RPMI8226 (cell line): ENCODE measurements around the gene DNAJB7.
"Not testable (repeated sequence)": the region's sequence is repeated elsewhere in the genome, so short reads cannot be mapped to it uniquely, and the experiment has no call there.

Experiments used
- DNase-seq: peaks from one replicate; pipeline ENCODE4 v3.0.0-alpha.2; 2015

DNAJB7 gene

GRCh38 chr22:40862013-40862412, at the start of gene DNAJB7:
DNAJB7 (minus strand) TSS chr22:40862113; CDS start chr22:40861994, 119 bp downstream.
- DNase-seq: no peak

GRCh38 chr22:40908895-40909294, 47.0 kb upstream of the DNAJB7 start:
- no peak for DNase-seq

- DNase-seq: no peak
Measured at GRCh38 chr22:40904101-40904500, 42.2 kb upstream of the DNAJB7 start.

- peak; percentile 76 for DNase-seq
Measured at GRCh38 chr22:40898850-40899357, 37.0 kb upstream of the DNAJB7 start.

- no peak for DNase-seq
Measured at GRCh38 chr22:40894417-40894816, 32.5 kb upstream of the DNAJB7 start.

GRCh38 chr22:40890881-40891280, 29.0 kb upstream of the DNAJB7 start:
- no peak for DNase-seq

GRCh38 chr22:40889116-40889515, 27.2 kb upstream of the DNAJB7 start:
- no peak for DNase-seq

- no peak for DNase-seq
Measured at GRCh38 chr22:40878922-40879321, 17.0 kb upstream of the DNAJB7 start.

- no peak for DNase-seq
Measured at GRCh38 chr22:40877488-40877887, 15.6 kb upstream of the DNAJB7 start.

GRCh38 chr22:40876907-40877306, 15.0 kb upstream of the DNAJB7 start:
- DNase-seq: no peak

GRCh38 chr22:40875111-40875510, 13.2 kb upstream of the DNAJB7 start:
- DNase-seq: no peak

- DNase-seq: no peak
Measured at GRCh38 chr22:40874016-40874415, 12.1 kb upstream of the DNAJB7 start.

- not testable (repeated sequence) for DNase-seq
Measured at GRCh38 chr22:40868379-40868778, 6.5 kb upstream of the DNAJB7 start.

GRCh38 chr22:40867109-40867508, 5.2 kb upstream of the DNAJB7 start:
- no peak for DNase-seq

GRCh38 chr22:40862537-40862936, 624 bp upstream of the DNAJB7 start:
- DNase-seq: no peak

- DNase-seq: no peak
Measured at GRCh38 chr22:40857309-40857855, 4.5 kb downstream of the DNAJB7 start.

GRCh38 chr22:40856513-40857308, 5.2 kb downstream of the DNAJB7 start, which contains the start of the genes ST13 and XPNPEP3:
ST13 (minus strand) TSS chr22:40856639; CDS start chr22:40856540, 99 bp downstream.
XPNPEP3 (plus strand) TSS chr22:40857148; CDS start chr22:40857182, 34 bp downstream.
- DNase-seq: peak; percentile 97

GRCh38 chr22:40855979-40856512, 5.9 kb downstream of the DNAJB7 start:
- peak; percentile 43 for DNase-seq

GRCh38 chr22:40855071-40855978, 6.6 kb downstream of the DNAJB7 start:
- DNase-seq: peak; percentile 20

GRCh38 chr22:40853961-40854360, 8.0 kb downstream of the DNAJB7 start:
- DNase-seq: no peak

- DNase-seq: no peak
Measured at GRCh38 chr22:40853333-40853732, 8.6 kb downstream of the DNAJB7 start.

- DNase-seq: not testable (repeated sequence)
Measured at GRCh38 chr22:40845816-40846215, 16.1 kb downstream of the DNAJB7 start.

GRCh38 chr22:40844951-40845350, 17.0 kb downstream of the DNAJB7 start:
- DNase-seq: no peak
